NCI-H2107 (cell line): Measurements from ENCODE around the gene CDR2.
"Not testable (repeated sequence)": the region's sequence is repeated elsewhere in the genome, so short reads cannot be mapped to it uniquely, and the experiment has no call there.

Experiments
- DNase-seq: peaks from one replicate; lab custom pipeline; 2025; lab: John Stamatoyannopoulos, UW

Gene CDR2

GRCh38 chr16:22307838-22308237 lies 66.6 kb downstream of the CDR2 start:
- no peak for DNase-seq

- no peak for DNase-seq
Measured at GRCh38 chr16:22306788-22307187, 67.6 kb downstream of the CDR2 start.

GRCh38 chr16:22304411-22304810 lies 70.0 kb downstream of the CDR2 start:
- no peak for DNase-seq

- no peak for DNase-seq
Measured at GRCh38 chr16:22302776-22303363, 71.5 kb downstream of the CDR2 start.

DNA sequence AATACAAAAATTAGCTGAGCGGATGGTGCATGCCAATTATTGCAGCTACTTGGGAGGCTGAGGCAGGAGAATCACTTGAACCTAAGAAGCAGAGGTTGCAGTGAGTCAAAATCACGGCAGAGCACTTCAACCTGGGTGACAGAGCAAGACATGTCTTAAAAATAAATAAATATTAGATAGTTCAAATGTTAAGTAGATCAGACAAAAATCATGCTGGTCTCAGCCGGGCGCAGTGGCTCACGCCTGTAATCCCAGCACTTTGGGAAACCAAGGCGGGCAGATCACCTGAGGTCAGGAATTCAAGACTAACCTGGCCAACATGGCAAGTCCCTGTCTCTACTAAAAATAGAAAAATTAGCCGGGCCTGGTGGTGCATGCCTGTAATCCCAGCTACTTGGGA lies 73.0 kb downstream of the CDR2 start:
- not testable (repeated sequence) for DNase-seq

DNA sequence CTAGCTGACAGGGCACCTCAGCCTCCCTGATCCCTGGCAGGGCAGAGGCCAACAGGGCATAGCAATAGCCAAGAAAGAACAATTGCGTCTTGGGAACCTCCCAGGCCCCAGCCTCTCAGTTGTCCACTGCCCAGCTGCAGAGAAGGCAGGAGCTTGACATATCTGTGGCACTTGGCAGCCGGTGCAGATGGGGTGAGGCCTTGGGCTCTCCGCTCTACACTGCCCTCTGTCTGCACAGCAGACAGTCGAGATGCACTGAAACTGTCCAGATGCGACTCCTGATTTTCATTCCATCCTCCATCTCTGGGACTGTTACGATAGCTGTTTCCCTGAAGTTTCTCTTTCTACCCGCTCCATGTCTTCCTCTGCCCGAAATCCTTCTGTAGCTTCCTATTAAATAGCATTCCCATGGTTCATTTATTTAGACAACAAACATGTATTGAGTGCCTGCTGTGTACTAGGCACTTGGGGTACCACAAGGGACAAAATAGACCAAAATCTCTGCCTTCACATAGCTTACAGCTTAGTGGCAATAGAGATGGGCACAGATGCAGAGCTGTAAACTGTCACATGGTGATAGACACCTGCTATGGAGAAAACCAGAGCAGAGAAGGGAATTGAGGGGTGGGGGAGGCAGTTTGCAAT lies 73.9 kb downstream of the CDR2 start:
- DNase-seq: no peak

- DNase-seq: no peak
Measured at GRCh38 chr16:22299036-22299435, 75.4 kb downstream of the CDR2 start.

DNA sequence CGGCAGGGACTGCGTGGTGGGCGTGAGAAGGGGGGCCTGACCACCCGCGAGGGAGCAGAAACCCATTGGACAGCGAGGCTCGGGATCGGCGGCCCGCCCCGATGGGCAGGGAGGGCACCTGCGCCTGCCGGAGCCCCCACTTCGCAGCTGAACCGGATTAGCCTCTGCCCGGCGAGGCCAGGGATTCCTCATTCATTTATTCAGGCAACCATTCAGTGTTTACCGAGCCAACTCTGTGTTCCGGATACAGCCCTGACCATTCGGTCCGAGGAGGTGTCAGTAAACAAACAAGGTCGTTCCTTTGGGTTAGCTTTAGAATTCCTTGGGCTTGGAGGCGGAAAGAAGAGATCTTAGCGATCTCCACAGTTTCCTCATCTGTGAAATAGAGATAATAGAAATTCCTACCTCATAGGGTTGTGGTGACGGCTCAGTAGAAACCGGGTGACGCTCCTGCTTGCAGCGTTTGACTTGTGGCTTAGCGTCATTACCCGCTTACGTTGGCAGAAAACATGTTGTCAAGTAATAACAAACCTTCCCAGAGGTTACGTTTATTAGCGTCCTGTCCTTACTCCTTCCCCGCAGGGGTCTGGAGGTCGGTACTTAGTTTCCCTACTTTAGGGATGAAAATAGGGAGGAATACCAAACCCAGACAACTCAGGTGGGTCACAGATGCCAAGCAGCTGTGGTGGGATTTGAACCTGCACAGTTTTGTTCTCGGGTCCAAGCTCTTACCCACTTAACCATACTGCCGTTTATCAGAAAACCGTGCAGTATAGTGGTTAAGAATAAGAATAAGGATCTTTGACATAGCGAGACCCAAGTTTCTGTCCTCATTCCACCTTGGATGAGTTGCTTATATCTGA lies 76.3 kb downstream of the CDR2 start:
- peak; percentile 72 for DNase-seq

GRCh38 chr16:22297114-22297870 lies 77.1 kb downstream of the CDR2 start, which contains the start of gene POLR3E:
TSS of gene POLR3E (plus strand) at chr16:22297409. CDS start at chr16:22302969, 5,560 bp downstream.
- DNase-seq: peak; percentile 98

- DNase-seq: no peak
Measured at GRCh38 chr16:22296225-22297113, 78.0 kb downstream of the CDR2 start.
